Activated naive CD8-positive, alpha-beta T cell (primary cell): Measurements from ENCODE around the gene CCDC136.

Experiments used
- H3K27ac Mint-ChIP-seq: one replicate; pipeline ENCODE4 v1.8.0; 2021; ENCODE audit warnings: mixed read lengths
- H3K27me3 Mint-ChIP-seq: one replicate; pipeline ENCODE4 v1.8.0; 2021; ENCODE audit warnings: mixed read lengths
- H3K36me3 Mint-ChIP-seq: one replicate; pipeline ENCODE4 v1.8.0; 2021; ENCODE audit warnings: mixed read lengths
- H3K4me1 Mint-ChIP-seq: one replicate; pipeline ENCODE4 v1.8.0; 2021; ENCODE audit warnings: low read depth, mixed read lengths
- H3K4me3 Mint-ChIP-seq: one replicate; pipeline ENCODE4 v1.8.0; 2021; ENCODE audit warnings: mild to moderate bottlenecking, mixed read lengths
- H3K9me3 Mint-ChIP-seq: one replicate; pipeline ENCODE4 v1.8.0; 2021; ENCODE audit warnings: low read depth, mixed read lengths

CCDC136 gene

GRCh38 chr7:128790315-128791041 lies 1.3 kb upstream of the CCDC136 start:
- Mint-ChIP-seq H3K27me3 (no peaks in the 10 kb centered on the region), H3K4me3 (peak overlapping the region; percentile 88), H3K9me3 (no peaks in the 10 kb centered on the region), H3K27ac (peak overlapping the region; percentile 46), H3K4me1 (peaks cover 5% of the 10 kb centered on the region), H3K36me3 (no peaks in the 10 kb centered on the region)

GRCh38 chr7:128791972-128792327 lies 182 bp downstream of the CCDC136 start:
- H3K27me3 Mint-ChIP-seq: no peaks in the 10 kb centered on the region
- peak overlapping the region; percentile 87 for H3K4me3 Mint-ChIP-seq
- no peak overlapping the region for H3K27ac Mint-ChIP-seq
- H3K36me3 Mint-ChIP-seq: peaks cover under 1% of the 10 kb centered on the region
- H3K9me3 Mint-ChIP-seq: no peaks in the 10 kb centered on the region
- H3K4me1 Mint-ChIP-seq: peaks cover 5% of the 10 kb centered on the region

DNA sequence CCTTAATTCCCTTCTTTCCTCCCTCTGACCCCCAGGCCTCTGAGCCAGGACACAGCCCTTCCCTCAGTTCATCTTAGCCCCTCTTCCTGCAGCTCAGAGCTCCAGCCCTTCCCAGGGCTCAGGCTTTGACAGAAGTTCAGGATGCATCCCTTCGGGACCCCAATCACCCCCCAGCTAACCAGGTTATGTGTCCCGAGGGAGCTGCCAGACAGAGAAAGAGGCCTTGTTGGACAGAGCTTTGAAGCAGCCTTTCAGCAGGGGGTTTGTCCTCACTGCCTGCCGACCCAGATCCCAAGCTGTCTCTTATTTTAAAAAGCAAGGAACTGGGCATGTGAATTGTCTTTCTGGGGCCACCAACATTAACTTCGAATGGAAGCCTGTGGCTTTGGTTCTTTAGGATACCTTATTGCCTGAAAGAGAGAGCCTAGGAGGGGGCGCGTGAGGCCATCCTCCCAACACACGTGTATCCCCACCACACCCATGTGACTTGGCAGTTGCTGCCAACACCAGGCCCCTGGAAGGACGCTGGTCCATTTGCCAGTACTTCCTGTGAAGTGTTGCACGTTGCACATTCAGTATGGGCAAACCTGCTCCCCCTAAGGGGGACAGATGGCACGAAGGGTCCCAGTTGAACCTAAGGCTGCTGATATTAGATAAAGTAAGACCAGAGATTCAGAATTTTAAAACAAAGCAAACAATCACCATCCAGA lies 858 bp downstream of the CCDC136 start:
- H3K4me3 Mint-ChIP-seq: peak overlapping the region; percentile 67
- H3K27ac Mint-ChIP-seq: no peak overlapping the region
- no peaks in the 10 kb centered on the region for H3K27me3 Mint-ChIP-seq
- peaks cover 5% of the 10 kb centered on the region for H3K4me1 Mint-ChIP-seq
- no peaks in the 10 kb centered on the region for H3K9me3 Mint-ChIP-seq
- peaks cover 6% of the 10 kb centered on the region for H3K36me3 Mint-ChIP-seq

DNA sequence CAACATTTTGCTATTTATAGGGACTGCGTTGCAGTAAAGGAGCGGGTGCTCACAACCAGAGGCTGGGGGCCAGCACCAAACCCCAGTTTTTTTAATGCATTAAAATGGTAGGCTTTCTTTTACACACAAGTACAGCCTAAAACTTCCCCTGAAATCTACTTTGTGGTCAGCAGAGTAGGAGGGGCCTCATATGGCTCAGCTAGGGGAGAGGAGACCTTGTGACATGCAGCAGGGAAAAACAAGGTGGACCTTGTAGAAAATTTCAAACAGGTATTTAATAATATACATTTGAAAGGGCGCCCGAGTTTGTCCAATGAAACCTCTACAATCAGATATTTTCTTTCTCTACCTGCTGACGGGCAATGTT lies 1.4 kb downstream of the CCDC136 start:
- peaks cover 5% of the 10 kb centered on the region for H3K4me1 Mint-ChIP-seq
- no peaks in the 10 kb centered on the region for H3K9me3 Mint-ChIP-seq
- H3K4me3 Mint-ChIP-seq: no peak overlapping the region
- no peaks in the 10 kb centered on the region for H3K27me3 Mint-ChIP-seq
- H3K36me3 Mint-ChIP-seq: peaks cover 6% of the 10 kb centered on the region
- H3K27ac Mint-ChIP-seq: no peak overlapping the region

DNA sequence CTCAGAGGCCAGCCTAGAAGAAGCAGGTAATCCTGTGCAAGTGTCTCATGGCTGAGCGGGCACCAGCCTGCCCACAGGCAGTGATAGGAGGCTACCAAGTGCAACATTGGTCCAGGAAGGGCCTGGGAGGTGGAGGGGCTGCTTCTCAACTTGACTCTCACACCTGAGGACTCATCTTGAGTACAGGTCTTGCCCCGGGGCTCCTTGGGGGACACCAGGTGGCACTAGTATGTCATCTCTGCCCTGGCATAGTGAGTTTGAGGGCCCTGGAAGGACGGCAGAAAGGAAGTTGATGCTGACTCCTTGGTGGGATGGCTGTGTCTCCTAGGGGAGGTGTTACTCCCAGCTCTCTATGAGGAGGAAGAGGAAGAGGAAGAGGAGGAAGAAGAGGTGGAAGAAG lies 2.3 kb downstream of the CCDC136 start:
- peaks cover 5% of the 10 kb centered on the region for H3K4me1 Mint-ChIP-seq
- H3K4me3 Mint-ChIP-seq: no peak overlapping the region
- peaks cover 6% of the 10 kb centered on the region for H3K36me3 Mint-ChIP-seq
- H3K27me3 Mint-ChIP-seq: no peaks in the 10 kb centered on the region
- H3K27ac Mint-ChIP-seq: no peak overlapping the region
- no peaks in the 10 kb centered on the region for H3K9me3 Mint-ChIP-seq

DNA sequence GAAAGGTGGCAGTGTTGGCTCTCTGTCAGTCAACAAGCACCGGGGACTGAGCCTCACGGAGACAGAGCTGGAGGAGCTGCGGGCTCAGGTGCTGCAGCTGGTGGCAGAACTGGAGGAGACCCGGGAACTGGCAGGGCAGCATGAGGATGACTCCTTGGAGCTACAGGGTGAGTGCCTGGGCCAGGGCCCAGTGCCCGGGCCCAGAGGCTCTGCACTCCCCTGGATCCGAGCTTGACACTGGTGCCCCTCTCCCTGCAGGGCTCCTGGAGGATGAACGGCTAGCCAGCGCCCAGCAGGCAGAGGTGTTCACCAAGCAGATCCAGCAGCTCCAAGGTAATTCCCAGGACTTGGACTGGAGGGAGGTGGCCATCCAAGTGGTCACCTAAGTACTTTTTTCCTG lies 2.7 kb downstream of the CCDC136 start:
- Mint-ChIP-seq H3K4me1 (peaks cover 5% of the 10 kb centered on the region), H3K36me3 (peaks cover 6% of the 10 kb centered on the region), H3K27ac (no peak overlapping the region), H3K27me3 (no peaks in the 10 kb centered on the region), H3K4me3 (no peak overlapping the region), H3K9me3 (no peaks in the 10 kb centered on the region)

DNA sequence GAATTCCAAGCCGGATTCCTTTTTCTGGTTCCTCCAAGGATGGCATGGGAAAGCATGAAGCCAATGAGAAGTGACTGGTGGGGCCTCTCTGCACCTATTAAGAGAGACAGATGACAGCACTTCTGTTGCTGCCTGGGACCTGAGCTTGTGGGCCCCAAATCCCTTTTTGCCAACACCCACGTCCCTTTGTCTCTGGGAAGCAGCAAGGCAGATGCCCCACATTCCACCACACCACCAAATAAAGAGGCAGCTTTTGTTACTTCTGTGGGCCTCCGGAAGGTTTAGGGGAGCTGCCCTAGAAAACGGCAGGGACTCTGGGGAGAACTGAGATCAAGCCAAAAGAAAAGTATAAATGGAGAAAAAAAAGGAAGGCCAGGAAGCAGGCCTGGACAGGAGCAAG lies 3.4 kb downstream of the CCDC136 start:
- Mint-ChIP-seq H3K27me3 (no peaks in the 10 kb centered on the region), H3K4me3 (no peak overlapping the region), H3K27ac (no peak overlapping the region), H3K9me3 (no peaks in the 10 kb centered on the region), H3K4me1 (peaks cover 4% of the 10 kb centered on the region), H3K36me3 (peaks cover 6% of the 10 kb centered on the region)

DNA sequence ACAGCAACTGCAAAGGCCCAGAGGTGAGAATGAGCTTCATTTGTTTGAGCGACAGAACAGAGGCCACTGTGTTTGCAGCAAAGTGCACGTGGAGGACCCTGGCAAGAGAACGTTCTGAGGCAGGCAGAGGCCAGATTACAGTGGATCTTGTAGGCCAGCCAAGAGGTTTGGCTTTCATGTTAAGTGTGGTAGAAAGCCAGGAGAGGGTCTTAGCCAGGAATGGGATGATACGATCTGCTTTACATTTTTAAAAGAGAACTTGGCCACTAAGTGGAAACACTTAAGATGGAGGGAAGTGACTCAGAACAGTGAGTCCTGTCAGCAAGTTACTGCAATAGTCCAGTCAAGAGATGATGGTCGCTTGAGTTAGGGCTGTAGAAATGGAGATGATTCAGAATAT lies 4.6 kb downstream of the CCDC136 start:
- peaks cover 11% of the 10 kb centered on the region for H3K36me3 Mint-ChIP-seq
- H3K4me3 Mint-ChIP-seq: no peak overlapping the region

DNA sequence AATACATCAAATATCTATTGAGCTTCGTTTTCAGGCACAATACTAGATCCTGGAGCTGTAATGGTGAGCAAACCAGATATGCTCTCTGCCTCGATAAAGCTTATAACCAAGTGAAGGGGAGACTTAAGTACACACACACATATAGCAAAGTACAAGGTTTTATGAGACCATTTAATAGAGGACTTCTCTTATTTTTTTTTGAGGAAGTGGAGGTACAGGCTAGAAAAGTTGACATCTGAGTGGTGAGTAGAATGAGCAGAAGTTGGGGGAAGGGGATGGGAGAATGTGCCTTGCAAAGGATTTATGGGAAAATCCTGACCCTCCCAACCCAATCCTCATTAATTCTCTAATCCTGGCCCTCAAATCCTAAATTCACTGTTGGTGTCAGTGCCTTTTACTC lies 7.7 kb downstream of the CCDC136 start:
- H3K27ac Mint-ChIP-seq: no peak overlapping the region

More for the DNA sequence above, 4.6 kb downstream of the CCDC136 start:
- Mint-ChIP-seq H3K9me3 (no peaks in the 10 kb centered on the region), H3K27me3 (no peaks in the 10 kb centered on the region), H3K27ac (no peak overlapping the region), H3K4me1 (no peaks in the 10 kb centered on the region)

GRCh38 chr7:128800567-128800966 lies 8.8 kb downstream of the CCDC136 start:
- Mint-ChIP-seq H3K9me3 (no peaks in the 10 kb centered on the region), H3K27me3 (no peaks in the 10 kb centered on the region), H3K36me3 (peaks cover 12% of the 10 kb centered on the region), H3K4me1 (no peaks in the 10 kb centered on the region), H3K4me3 (no peak overlapping the region), H3K27ac (no peak overlapping the region)

More for the DNA sequence above, 7.7 kb downstream of the CCDC136 start:
- Mint-ChIP-seq H3K36me3 (peaks cover 12% of the 10 kb centered on the region), H3K9me3 (no peaks in the 10 kb centered on the region), H3K4me1 (no peaks in the 10 kb centered on the region), H3K27me3 (no peaks in the 10 kb centered on the region), H3K4me3 (no peak overlapping the region)

GRCh38 chr7:128801003-128801402 lies 9.2 kb downstream of the CCDC136 start:
- Mint-ChIP-seq H3K27me3 (no peaks in the 10 kb centered on the region), H3K9me3 (no peaks in the 10 kb centered on the region), H3K4me1 (no peaks in the 10 kb centered on the region), H3K36me3 (peaks cover 12% of the 10 kb centered on the region), H3K4me3 (no peak overlapping the region), H3K27ac (no peak overlapping the region)

- no peak overlapping the region for H3K27ac Mint-ChIP-seq
- no peaks in the 10 kb centered on the region for H3K4me1 Mint-ChIP-seq
- H3K4me3 Mint-ChIP-seq: no peak overlapping the region
- no peaks in the 10 kb centered on the region for H3K9me3 Mint-ChIP-seq
- H3K36me3 Mint-ChIP-seq: peaks cover 16% of the 10 kb centered on the region
- H3K27me3 Mint-ChIP-seq: no peaks in the 10 kb centered on the region
Observed at GRCh38 chr7:128801667-128802418, 10.1 kb downstream of the CCDC136 start.

DNA sequence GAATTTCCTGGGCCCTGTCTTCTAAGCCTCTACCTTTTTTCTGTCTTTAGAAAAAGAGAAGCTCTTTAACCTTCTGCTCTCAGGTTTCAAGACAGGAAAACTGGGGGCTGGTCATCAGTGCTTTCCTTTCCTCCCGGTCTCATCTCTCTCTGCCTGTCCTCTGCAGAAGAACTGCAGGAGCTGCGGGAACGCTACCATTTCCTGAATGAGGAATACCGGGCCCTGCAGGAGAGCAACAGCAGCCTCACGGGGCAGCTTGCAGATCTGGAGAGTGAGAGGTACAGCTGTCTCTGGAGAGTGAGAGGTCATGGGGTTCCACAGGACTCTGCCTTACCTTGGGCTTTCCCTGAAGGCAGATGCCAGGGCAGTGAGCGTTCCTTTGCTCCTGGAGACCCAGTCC lies 12.7 kb downstream of the CCDC136 start:
- peaks cover 9% of the 10 kb centered on the region for H3K36me3 Mint-ChIP-seq
- H3K4me1 Mint-ChIP-seq: no peaks in the 10 kb centered on the region
- H3K4me3 Mint-ChIP-seq: no peak overlapping the region
- no peaks in the 10 kb centered on the region for H3K27me3 Mint-ChIP-seq
- H3K9me3 Mint-ChIP-seq: no peaks in the 10 kb centered on the region
- no peak overlapping the region for H3K27ac Mint-ChIP-seq

- Mint-ChIP-seq H3K27me3 (no peaks in the 10 kb centered on the region), H3K4me1 (no peaks in the 10 kb centered on the region), H3K9me3 (no peaks in the 10 kb centered on the region), H3K36me3 (peaks cover 9% of the 10 kb centered on the region), H3K4me3 (no peak overlapping the region), H3K27ac (no peak overlapping the region)
Observed at GRCh38 chr7:128805225-128805624, 13.5 kb downstream of the CCDC136 start.

- Mint-ChIP-seq H3K36me3 (peaks cover 4% of the 10 kb centered on the region), H3K27me3 (no peaks in the 10 kb centered on the region), H3K9me3 (no peaks in the 10 kb centered on the region), H3K4me3 (no peak overlapping the region), H3K27ac (no peak overlapping the region), H3K4me1 (no peaks in the 10 kb centered on the region)
Observed at GRCh38 chr7:128807191-128807590, 15.4 kb downstream of the CCDC136 start.
